ENCODE results near the gene MMS19.

The MMS19 gene

GRCh38 chr10:97412891-97413304 is 85.3 kb downstream of the MMS19 start:
- DNase-seq, result no peak

- no peak for DNase-seq
Measured at GRCh38 chr10:97411406-97411805, 86.8 kb downstream of the MMS19 start.

GRCh38 chr10:97408496-97408992 is 89.7 kb downstream of the MMS19 start:
- DNase-seq, result no peak

Measured in SHP77 (cell line).